Heart left ventricle (tissue), 13 donors: Measurements from ENCODE around the gene CDH13.

Source experiments
- POLR2A ChIP-seq, 2 donors: fragments of 450-650 bp; IDR thresholded peaks; one replicate each; pipeline ENCODE4 v1.6.1; 2017; ENCODE audit warnings: antibody characterized with exemption in 2 of 2, mild to moderate bottlenecking in 2 of 2, moderate library complexity in 2 of 2
- TF ChIP-seq, protein P1 (sequence below), 12 donors: fragments of 200-600 bp; sonication (generic) in 4 of 12; IDR thresholded peaks; one replicate each; pipeline versions ENCODE4 v1.5.0 to v1.8.0; 2018 to 2022; ENCODE audit warnings: antibody characterized with exemption in 12 of 12, mild to moderate bottlenecking in 5 of 12
- donor health status: ischemic (EF 13 %, LVEDD 7.1; RV severe dilation, severe dysfunction).
- donor health status: DM: no; HTN: yes; CAD: no.
- donor health status: DM: no; HTN: no; CAD: no.
- donor health status: ischemic (EF 25% LVEDD 6.9; RV normal size, moderate dysfunction).
- donor health status: ischemic (EF 25% LVEDD 5.7; RV mildly dilated, moderate dysfunction).
- donor health status: ischemic (EF 35%, LVEDD 5.7; RV mildly dilated, moderate dysfunction).
- donor health status: nonischemic (EF 11% LVEDD 7.7; RV severe dilation, severe dysfunction).
- donor health status: DM: yes; HTN: yes; CAD: no.
- donor health status: PGD.
- donor health status: ischemic (EF 29% LVEDD 5.4; RV normal size, mild dysfunction).
- donor health status: nonischemic (EF 23%, LVEDD 6.1; RV moderate dilation, normal function).

DNA sequence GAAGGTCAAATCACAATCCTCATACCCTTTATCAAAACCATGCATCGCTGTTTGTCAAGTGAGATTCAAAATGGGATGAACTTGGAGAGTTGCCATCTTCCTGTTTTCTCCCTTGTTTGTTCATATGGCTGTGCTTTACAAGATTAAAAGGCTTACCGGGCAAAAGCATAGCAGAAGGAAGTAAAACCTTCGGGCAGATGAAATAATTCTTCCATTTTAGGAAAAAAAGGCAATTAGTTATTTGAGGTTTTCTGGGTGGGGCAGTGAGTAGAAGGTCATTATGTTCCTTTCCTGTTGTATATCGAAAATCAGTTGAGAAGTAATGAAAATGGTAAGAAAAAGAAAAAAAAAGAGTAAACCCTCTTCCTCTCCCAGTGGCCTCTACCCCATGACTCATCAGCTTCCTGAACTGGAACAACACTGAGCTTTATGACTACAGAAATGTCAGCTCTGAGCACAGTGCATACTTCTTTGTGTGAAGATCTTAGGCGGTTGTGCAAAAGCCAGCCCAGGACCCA, 369.2 kb downstream of the CDH13 start:
- TF ChIP-seq, protein P1, sequence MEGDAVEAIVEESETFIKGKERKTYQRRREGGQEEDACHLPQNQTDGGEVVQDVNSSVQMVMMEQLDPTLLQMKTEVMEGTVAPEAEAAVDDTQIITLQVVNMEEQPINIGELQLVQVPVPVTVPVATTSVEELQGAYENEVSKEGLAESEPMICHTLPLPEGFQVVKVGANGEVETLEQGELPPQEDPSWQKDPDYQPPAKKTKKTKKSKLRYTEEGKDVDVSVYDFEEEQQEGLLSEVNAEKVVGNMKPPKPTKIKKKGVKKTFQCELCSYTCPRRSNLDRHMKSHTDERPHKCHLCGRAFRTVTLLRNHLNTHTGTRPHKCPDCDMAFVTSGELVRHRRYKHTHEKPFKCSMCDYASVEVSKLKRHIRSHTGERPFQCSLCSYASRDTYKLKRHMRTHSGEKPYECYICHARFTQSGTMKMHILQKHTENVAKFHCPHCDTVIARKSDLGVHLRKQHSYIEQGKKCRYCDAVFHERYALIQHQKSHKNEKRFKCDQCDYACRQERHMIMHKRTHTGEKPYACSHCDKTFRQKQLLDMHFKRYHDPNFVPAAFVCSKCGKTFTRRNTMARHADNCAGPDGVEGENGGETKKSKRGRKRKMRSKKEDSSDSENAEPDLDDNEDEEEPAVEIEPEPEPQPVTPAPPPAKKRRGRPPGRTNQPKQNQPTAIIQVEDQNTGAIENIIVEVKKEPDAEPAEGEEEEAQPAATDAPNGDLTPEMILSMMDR (IDR thresholded peaks at IDR 0.05): no peak
- no peak for TF ChIP-seq POLR2A (IDR thresholded peaks at IDR 0.05)
